Measurements from ENCODE around the gene CHRNA9. TPM values are rescaled to one million over a fixed set of nuclear protein-coding genes. Genes with fewer than 3 reads are reported as not detected.

Gene CHRNA9
- total and polyA plus RNA-seq, 2 of the 4 experiments (the other 2 are of a cell fraction) = not detected

DNA sequence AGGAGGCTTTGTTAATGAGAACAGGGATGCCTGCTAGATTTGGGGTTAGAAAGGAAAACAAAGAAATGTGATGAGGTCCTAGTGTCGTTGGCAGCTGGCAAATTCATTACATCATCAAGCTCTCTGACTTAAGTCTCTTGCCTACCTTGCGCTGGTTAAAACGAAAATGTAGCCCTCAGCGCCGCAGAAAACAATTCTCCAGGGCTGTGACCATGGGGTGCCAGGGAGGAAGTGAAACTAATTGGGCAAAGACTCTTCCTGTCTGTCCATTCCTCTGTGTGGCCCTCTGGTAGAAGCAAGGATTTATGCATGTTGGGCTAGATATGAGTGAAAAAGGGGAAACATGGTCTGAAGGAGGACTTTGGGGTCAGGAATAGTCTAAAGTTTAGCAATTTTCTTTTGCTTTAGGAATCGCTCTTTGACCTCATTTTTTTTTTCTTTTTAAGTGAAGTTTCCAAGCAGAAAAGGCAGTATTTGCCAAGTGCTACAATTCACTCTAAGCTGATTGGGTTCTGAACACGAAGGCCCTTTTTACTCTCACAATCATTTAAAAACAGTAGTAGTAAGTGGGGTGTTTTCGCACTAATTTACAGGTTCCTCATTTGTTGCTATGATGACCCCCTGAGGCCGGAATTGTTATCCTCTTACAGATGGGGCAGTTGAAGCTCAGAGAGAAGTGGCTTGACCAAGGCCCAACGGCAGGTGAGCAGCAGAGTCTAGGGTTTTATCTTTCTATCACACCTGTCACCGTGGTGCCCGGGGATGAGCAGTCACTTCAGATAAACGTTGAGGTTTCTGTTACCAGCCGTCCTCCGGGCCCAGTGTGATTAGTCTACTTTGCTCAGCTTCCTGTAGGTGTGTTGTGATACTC, 27.3 kb upstream of the CHRNA9 start:
- POLR2A ChIA-PET (ENCODE audit: unreplicated experiment) = no interaction called here
- no peak overlapping the region for H4K8ac ChIP-seq (ENCODE audit: low read depth in 2 of 2, low read length in 2 of 2)
- no peak overlapping the region for H3K4me3 ChIP-seq (ENCODE audit: insufficient read depth, low read depth, low read length)
- H2AK9ac ChIP-seq (replicated peaks; ENCODE audit: low read depth, low read length, poor library complexity) = no peak overlapping the region
- no peak overlapping the region for H2BK5ac ChIP-seq (ENCODE audit: low read depth, low read length, poor library complexity, severe bottlenecking)
- no peaks in the 10 kb centered on the region for H4K20me1 ChIP-seq (ENCODE audit: insufficient read depth, low read length)
- intact Hi-C loops (cut with micrococcal nuclease) = no loop called here
- H3K56ac ChIP-seq (ENCODE audit: extremely low read depth, insufficient read depth, low read length) = no peak overlapping the region
- no peak overlapping the region for H2BK20ac ChIP-seq (ENCODE audit: low read depth, low read length)
- in situ Hi-C loops (cut with MboI; ENCODE audit: low sequenced_read_pairs) = loop anchor here (25.0 kb wide), 2 partner anchors 246 to 621 kb away; partner anchors contain the start of genes N4BP2 and UBE2K
- BruUV-seq (replicated peaks) = no TSS peak
- H3K9me1 ChIP-seq (ENCODE audit: insufficient read depth, low read length) = no peaks in the 10 kb centered on the region
- no peak overlapping the region for H4K91ac ChIP-seq (ENCODE audit: insufficient read depth, low read depth, low read length)
- no peak overlapping the region for H2BK15ac ChIP-seq (ENCODE audit: low read depth, low read length)
- CTCF ChIA-PET = interaction anchor here (1.1 to 1.4 kb wide), 3 partner anchors 9 to 251 kb away, joined by 3 read pairs; partner anchors contain the start of gene N4BP2
- no CpG with 5 or more reads among the region's 15 CpGs for WGBS, 2 experiments (ENCODE audit: extremely low coverage in 2 of 2, insufficient read length in 1 of 2)
- H3K9ac ChIP-seq (ENCODE audit: low read depth, low read length) = no peak overlapping the region
- no peak overlapping the region for H3K23ac ChIP-seq (ENCODE audit: low read depth, low read length)
- H2AK5ac ChIP-seq (ENCODE audit: low read depth, low read length) = no peak overlapping the region
- no peaks in the 10 kb centered on the region for H3K79me1 ChIP-seq (ENCODE audit: low read depth in 1 of 2, low read length in 2 of 2)
- DNase-seq (no peak), ATAC-seq (ENCODE audit: low read depth) (no peak)
- no peak overlapping the region for H2AFZ ChIP-seq (replicated peaks; ENCODE audit: low read length, poor library complexity)
- no peak overlapping the region for H3K4ac ChIP-seq (ENCODE audit: low read depth, low read length)
- dilution Hi-C loops (cut with HindIII; ENCODE audit: low sequenced_read_pairs, unreplicated experiment) = no loop called here
- H3K9me3 ChIP-seq (ENCODE audit: control insufficient read depth, insufficient read depth, low read length) = peaks cover 3% of the 10 kb centered on the region; the same call in 1 of the 2 replicates
- H3K4me1 ChIP-seq (ENCODE audit: control insufficient read depth, insufficient read depth, low read length) = no peaks in the 10 kb centered on the region
- H3K4me2 ChIP-seq (ENCODE audit: low read depth, low read length) = no peak overlapping the region
- H3K27ac ChIP-seq (ENCODE audit: insufficient read depth, low read length) = no peak overlapping the region
- H3K36me3 ChIP-seq (ENCODE audit: control insufficient read depth, insufficient read depth, low read length) = no peaks in the 10 kb centered on the region
- no peak overlapping the region for H2BK120ac ChIP-seq (ENCODE audit: low read depth, low read length)
- no peak overlapping the region for H4K5ac ChIP-seq (ENCODE audit: low read depth, low read length)
- no peak overlapping the region for H3K18ac ChIP-seq (ENCODE audit: low read depth, low read length)
- peaks cover 11% of the 10 kb centered on the region for H3K27me3 ChIP-seq (ENCODE audit: control insufficient read depth, insufficient read depth, low read length)
- H3K14ac ChIP-seq (replicated peaks; ENCODE audit: low read depth, low read length) = no peak overlapping the region
- no peak for TF ChIP-seq SMC3 (IDR thresholded peaks at IDR 0.05; ENCODE audit: low read depth, low read length)
- TF ChIP-seq MAZ (IDR thresholded peaks at IDR 0.05; ENCODE audit: borderline replicate concordance, low read depth, low read length) = no peak
- TF ChIP-seq CEBPB (IDR thresholded peaks at IDR 0.05; ENCODE audit: low read depth, low read length) = no peak
- TF ChIP-seq, protein P1, sequence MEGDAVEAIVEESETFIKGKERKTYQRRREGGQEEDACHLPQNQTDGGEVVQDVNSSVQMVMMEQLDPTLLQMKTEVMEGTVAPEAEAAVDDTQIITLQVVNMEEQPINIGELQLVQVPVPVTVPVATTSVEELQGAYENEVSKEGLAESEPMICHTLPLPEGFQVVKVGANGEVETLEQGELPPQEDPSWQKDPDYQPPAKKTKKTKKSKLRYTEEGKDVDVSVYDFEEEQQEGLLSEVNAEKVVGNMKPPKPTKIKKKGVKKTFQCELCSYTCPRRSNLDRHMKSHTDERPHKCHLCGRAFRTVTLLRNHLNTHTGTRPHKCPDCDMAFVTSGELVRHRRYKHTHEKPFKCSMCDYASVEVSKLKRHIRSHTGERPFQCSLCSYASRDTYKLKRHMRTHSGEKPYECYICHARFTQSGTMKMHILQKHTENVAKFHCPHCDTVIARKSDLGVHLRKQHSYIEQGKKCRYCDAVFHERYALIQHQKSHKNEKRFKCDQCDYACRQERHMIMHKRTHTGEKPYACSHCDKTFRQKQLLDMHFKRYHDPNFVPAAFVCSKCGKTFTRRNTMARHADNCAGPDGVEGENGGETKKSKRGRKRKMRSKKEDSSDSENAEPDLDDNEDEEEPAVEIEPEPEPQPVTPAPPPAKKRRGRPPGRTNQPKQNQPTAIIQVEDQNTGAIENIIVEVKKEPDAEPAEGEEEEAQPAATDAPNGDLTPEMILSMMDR (conservative IDR thresholded peaks at IDR 0.05; ENCODE audit: low read depth, low read length) = no peak
- TF ChIP-seq, protein P2, sequence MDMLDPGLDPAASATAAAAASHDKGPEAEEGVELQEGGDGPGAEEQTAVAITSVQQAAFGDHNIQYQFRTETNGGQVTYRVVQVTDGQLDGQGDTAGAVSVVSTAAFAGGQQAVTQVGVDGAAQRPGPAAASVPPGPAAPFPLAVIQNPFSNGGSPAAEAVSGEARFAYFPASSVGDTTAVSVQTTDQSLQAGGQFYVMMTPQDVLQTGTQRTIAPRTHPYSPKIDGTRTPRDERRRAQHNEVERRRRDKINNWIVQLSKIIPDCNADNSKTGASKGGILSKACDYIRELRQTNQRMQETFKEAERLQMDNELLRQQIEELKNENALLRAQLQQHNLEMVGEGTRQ (IDR thresholded peaks at IDR 0.05; ENCODE audit: low read depth, low read length) = no peak
- TF ChIP-seq BHLHE40 (IDR thresholded peaks at IDR 0.05; ENCODE audit: low read depth, low read length) = no peak
- TF ChIP-seq MAFK (IDR thresholded peaks at IDR 0.05; ENCODE audit: low read depth, low read length) = no peak
- no peak for TF ChIP-seq CHD1 (IDR thresholded peaks at IDR 0.05; ENCODE audit: low read depth, low read length)
- TF ChIP-seq RFX5 (IDR thresholded peaks at IDR 0.05; ENCODE audit: low read depth, low read length) = no peak
- TF ChIP-seq NFE2L2 (IDR thresholded peaks at IDR 0.05; ENCODE audit: low read depth, low read length) = no peak
- no peak for TF ChIP-seq FOS (IDR thresholded peaks at IDR 0.05; ENCODE audit: low read depth, low read length)
- no peak for TF ChIP-seq MXI1 (IDR thresholded peaks at IDR 0.05; ENCODE audit: borderline replicate concordance, low read depth, low read length)
- TF ChIP-seq POLR2A (IDR thresholded peaks at IDR 0.05; ENCODE audit: low read depth, low read length) = no peak
- TF ChIP-seq, protein P3, sequence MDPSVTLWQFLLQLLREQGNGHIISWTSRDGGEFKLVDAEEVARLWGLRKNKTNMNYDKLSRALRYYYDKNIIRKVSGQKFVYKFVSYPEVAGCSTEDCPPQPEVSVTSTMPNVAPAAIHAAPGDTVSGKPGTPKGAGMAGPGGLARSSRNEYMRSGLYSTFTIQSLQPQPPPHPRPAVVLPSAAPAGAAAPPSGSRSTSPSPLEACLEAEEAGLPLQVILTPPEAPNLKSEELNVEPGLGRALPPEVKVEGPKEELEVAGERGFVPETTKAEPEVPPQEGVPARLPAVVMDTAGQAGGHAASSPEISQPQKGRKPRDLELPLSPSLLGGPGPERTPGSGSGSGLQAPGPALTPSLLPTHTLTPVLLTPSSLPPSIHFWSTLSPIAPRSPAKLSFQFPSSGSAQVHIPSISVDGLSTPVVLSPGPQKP (IDR thresholded peaks at IDR 0.05; ENCODE audit: borderline replicate concordance, low read depth, low read length) = no peak
- no peak for TF ChIP-seq RAD21 (IDR thresholded peaks at IDR 0.05; ENCODE audit: low read length)

Measured in IMR-90 (cell line).